Tibial artery (tissue), 4 donors: ENCODE measurements around the gene HCCS.
A peak's percentile ranks its signal among the peaks of the same experiment; 100 is the strongest.
"Not testable (repeated sequence)": the region's sequence is repeated elsewhere in the genome, so short reads cannot be mapped to it uniquely, and the experiment has no call there.

Experiments used
- DNase-seq, 2 donors: peaks; one replicate each; pipeline ENCODE4 v3.0.0-alpha.2; 2019
- H3K27ac ChIP-seq, 2 donors: fragments of 200-600 bp; sonication (generic) in 1 of 2; 1 replicate in 1 of 2; 2 replicates in 1 of 2; pipeline ENCODE4 v1.5.1; 2018 to 2019; ENCODE audit warnings: mild to moderate bottlenecking in 1 of 2
- H3K27me3 ChIP-seq, 2 donors: fragments of 200-600 bp; sonication (generic) in 1 of 2; one replicate each; pipeline versions ENCODE4 v1.5.1 to v1.6.0; 2016 to 2019
- H3K36me3 ChIP-seq, 3 donors: fragments of 200-600 bp; sonication (generic) in 2 of 3; one replicate each; pipeline ENCODE4 v1.5.1; 2016 to 2019; ENCODE audit warnings: mild to moderate bottlenecking in 2 of 3
- H3K4me1 ChIP-seq, 4 donors: fragments of 200-600 bp; sonication (generic) in 2 of 4; 1 replicate in 3 of 4; 2 replicates in 1 of 4; pipeline ENCODE4 v1.5.1; 2016 to 2019
- H3K4me3 ChIP-seq, 2 donors: fragments of 200-600 bp; sonication (generic) in 1 of 2; 1 replicate in 1 of 2; 2 replicates in 1 of 2; pipeline ENCODE4 v1.5.1; 2018 to 2019; ENCODE audit warnings: mild to moderate bottlenecking in 2 of 2
- H3K9me3 ChIP-seq, 3 donors: fragments of 200-600 bp; sonication (generic) in 1 of 3; one replicate each; pipeline ENCODE4 v1.5.1; 2016 to 2019
- CTCF ChIP-seq, 2 experiments: fragments of 200-600 bp in 1 of 2; fragments of 450-650 bp in 1 of 2; IDR thresholded peaks; one replicate each; pipeline ENCODE4 v1.5.1; 2017 to 2019; ENCODE audit warnings: antibody characterized with exemption in 2 of 2, mild to moderate bottlenecking in 1 of 2, moderate library complexity in 1 of 2
- intact Hi-C: fragments of 100-400 bp; cut with DNase I; formaldehyde crosslinking; loops from one replicate; pipeline ENCODE4 v1.15.0; 2023; ENCODE audit warnings: low total_unique reads

The HCCS gene

DNA sequence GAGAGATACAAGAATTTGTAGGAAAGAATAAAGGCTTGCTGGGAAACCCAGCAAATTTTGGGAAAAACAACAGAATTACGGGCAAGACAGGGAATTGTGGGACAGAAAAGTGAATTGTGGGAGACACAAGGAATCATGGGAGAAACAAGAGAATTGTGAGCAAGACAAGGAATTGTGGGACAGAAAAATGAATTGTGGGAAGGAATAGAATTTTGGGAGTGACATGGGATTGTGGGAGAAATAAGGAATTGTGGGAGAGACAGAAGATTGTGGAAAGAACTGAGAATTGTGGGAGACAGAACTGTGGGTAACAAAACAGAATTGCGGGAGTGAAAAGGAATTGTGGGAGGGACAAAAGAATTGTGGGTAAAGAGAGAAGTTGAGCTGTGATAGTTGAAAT is 1.2 kb upstream of the HCCS start:
- peaks cover 0 to 21% (median 4%) of the 10 kb centered on the region in 4 donors for H3K4me1 ChIP-seq
- H3K9me3 ChIP-seq, result no peaks in the 10 kb centered on the region
- no peaks in the 10 kb centered on the region for H3K27me3 ChIP-seq
- no peak for DNase-seq
- no peak for TF ChIP-seq CTCF (IDR thresholded peaks at IDR 0.05)
- no peak overlapping the region for H3K27ac ChIP-seq
- H3K36me3 ChIP-seq, result peaks cover 0 to 8% (median 0%) of the 10 kb centered on the region in 3 donors
- intact Hi-C loops, result no loop called here
- H3K4me3 ChIP-seq, result no peak overlapping the region

GRCh38 chrX:11111947-11112346 is 815 bp downstream of the HCCS start:
- Histone ChIP-seq H3K27me3 (no peaks in the 10 kb centered on the region), H3K4me1 (peaks cover 0 to 21% (median 4%) of the 10 kb centered on the region in 4 donors), H3K36me3 (peaks cover 9 to 24% (median 17%) of the 10 kb centered on the region in 3 donors), H3K27ac (peak overlapping the region; percentile 82 to 83), H3K9me3 (no peaks in the 10 kb centered on the region), H3K4me3 (peak overlapping the region; percentile 73 to 76)
- no peak for DNase-seq
- intact Hi-C loops, result no loop called here
- no peak for TF ChIP-seq CTCF (IDR thresholded peaks at IDR 0.05)

DNA sequence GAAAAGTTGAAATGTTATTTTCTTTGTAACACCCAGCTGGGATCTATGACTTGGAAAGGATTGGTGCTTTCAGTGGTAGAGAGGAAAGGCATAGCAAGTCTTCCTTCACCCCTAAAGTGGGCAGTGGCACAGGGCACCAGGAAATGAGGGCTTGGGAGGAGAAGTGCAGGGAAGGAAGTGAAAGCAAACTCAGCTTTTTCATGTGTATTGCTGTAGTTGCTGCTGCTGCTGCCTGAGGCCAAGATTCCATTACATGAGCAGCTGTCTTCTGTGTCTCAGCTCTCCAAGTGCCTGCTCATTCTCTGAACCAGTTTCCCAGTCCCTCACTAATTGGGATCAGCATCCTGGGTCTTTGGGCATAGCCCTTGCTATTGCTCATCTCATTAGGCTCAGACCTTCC is 2.6 kb downstream of the HCCS start:
- Histone ChIP-seq H3K9me3 (no peaks in the 10 kb centered on the region), H3K4me1 (peaks cover 0 to 21% (median 4%) of the 10 kb centered on the region in 4 donors), H3K4me3 (no peak overlapping the region), H3K27ac (no peak overlapping the region), H3K27me3 (no peaks in the 10 kb centered on the region), H3K36me3 (peaks cover 23 to 38% (median 24%) of the 10 kb centered on the region in 3 donors)
- no peak for DNase-seq
- intact Hi-C loops, result no loop called here
- TF ChIP-seq CTCF (IDR thresholded peaks at IDR 0.05), result no peak

- H3K27me3 ChIP-seq, result no peaks in the 10 kb centered on the region
- H3K4me1 ChIP-seq, result peaks cover 0 to 5% (median 1%) of the 10 kb centered on the region in 4 donors
- H3K4me3 ChIP-seq, result no peak overlapping the region
- intact Hi-C loops, result no loop called here
- peaks cover 23 to 71% (median 24%) of the 10 kb centered on the region in 3 donors for H3K36me3 ChIP-seq
- H3K9me3 ChIP-seq, result no peaks in the 10 kb centered on the region
- DNase-seq, result no peak
- H3K27ac ChIP-seq, result no peak overlapping the region
- TF ChIP-seq CTCF (IDR thresholded peaks at IDR 0.05), result no peak
These were observed 6.6 kb downstream of the HCCS start for GRCh38 chrX:11117745-11118144.

GRCh38 chrX:11119313-11119943 is 8.3 kb downstream of the HCCS start:
- no peak overlapping the region for H3K27ac ChIP-seq
- no peaks in the 10 kb centered on the region for H3K9me3 ChIP-seq
- no peaks in the 10 kb centered on the region for H3K4me1 ChIP-seq
- H3K4me3 ChIP-seq, result no peak overlapping the region
- intact Hi-C loops, result no loop called here
- peaks cover 23 to 69% (median 24%) of the 10 kb centered on the region in 3 donors for H3K36me3 ChIP-seq
- no peaks in the 10 kb centered on the region for H3K27me3 ChIP-seq
- DNase-seq, result no peak
- TF ChIP-seq CTCF (IDR thresholded peaks at IDR 0.05), result no peak

DNA sequence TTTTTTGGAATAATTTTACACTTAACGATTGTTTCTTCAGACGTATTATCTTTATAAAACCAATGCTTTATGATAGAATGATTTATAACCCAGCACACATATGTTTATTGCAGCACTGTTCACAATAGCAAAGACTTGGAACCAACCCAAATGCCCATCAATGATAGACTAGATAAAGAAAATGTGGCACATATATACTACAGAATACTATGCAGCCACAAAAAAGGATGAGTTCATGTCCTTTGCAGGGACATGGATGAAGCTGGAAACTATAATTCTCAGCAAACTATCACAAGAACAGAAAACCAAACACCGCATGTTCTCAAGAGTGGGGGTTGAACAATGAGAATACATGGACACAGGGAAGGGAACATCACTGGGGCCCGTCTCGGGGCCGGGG is 12.0 kb downstream of the HCCS start:
- H3K36me3 ChIP-seq, result peaks cover 0 to 39% (median 4%) of the 10 kb centered on the region in 3 donors
- H3K4me1 ChIP-seq, H3K27me3 ChIP-seq, H3K9me3 ChIP-seq, intact Hi-C loops, H3K4me3 ChIP-seq, DNase-seq, H3K27ac ChIP-seq: not testable (repeated sequence)
